H1 (cell line): ENCODE measurements around the gene AARSD1. TPM values are rescaled to one million over a fixed set of nuclear protein-coding genes. Genes with fewer than 3 reads are reported as not detected.
A peak's percentile ranks its signal among the peaks of the same experiment; 100 is the strongest.

Source experiments
- CTCF ChIA-PET: fragments of 300-600 bp; sonication (Branson Sonifier 250); formaldehyde crosslinking; loops from one replicate; lab custom pipeline; 2021; ENCODE audit not compliant: partially characterized antibody; lab: Charles Lee
- POLR2A ChIA-PET: fragments of 300-600 bp; sonication (Branson Sonifier 250); formaldehyde crosslinking; loops from one replicate; lab custom pipeline; 2021; ENCODE audit warnings: inconsistent platforms; ENCODE audit not compliant: partially characterized antibody; lab: Charles Lee
- DNase-seq, 2 experiments: peaks; one replicate each; pipeline versions ENCODE4 v3.0.0 to v3.0.0-alpha.2; 2010 to 2022; ENCODE audit warnings: low spot score in 2 of 2, low read depth in 1 of 2, mixed read lengths in 1 of 2
- FAIRE-seq: peaks from 2 replicates; lab custom pipeline; 2011; peaks lifted over from hg19 to GRCh38; lab: Jason Lieb, UNC
- H2AFZ ChIP-seq: 2 replicates; pipeline ENCODE4 v1.8.1; 2012; ENCODE audit warnings: low read length, inconsistent platforms
- H2AK5ac ChIP-seq: 2 replicates; pipeline ENCODE4 v1.6.1; 2013; ENCODE audit warnings: low read depth, low read length
- H2BK120ac ChIP-seq: replicated peaks from 2 replicates; pipeline ENCODE3; 2013; ENCODE audit warnings: low read depth, low read length, inconsistent platforms
- H2BK12ac ChIP-seq: 2 replicates; pipeline ENCODE4 v1.6.1; 2013; ENCODE audit warnings: low read depth, low read length
- H2BK15ac ChIP-seq: 2 replicates; pipeline ENCODE4 v1.6.1; 2013; ENCODE audit warnings: low read length
- H2BK20ac ChIP-seq: 2 replicates; pipeline ENCODE4 v1.6.1; 2013; ENCODE audit warnings: low read length
- H2BK5ac ChIP-seq: 2 replicates; pipeline ENCODE4 v1.6.1; 2013; ENCODE audit warnings: low read depth, low read length
- H3K14ac ChIP-seq: 2 replicates; pipeline ENCODE4 v1.6.1; 2013; ENCODE audit warnings: inconsistent platforms; ENCODE audit not compliant: insufficient read length
- H3K18ac ChIP-seq: 2 replicates; pipeline ENCODE4 v1.6.1; 2013; ENCODE audit warnings: low read length; ENCODE audit errors: extremely low read depth
- H3K23ac ChIP-seq: 2 replicates; pipeline ENCODE4 v1.6.1; 2013; ENCODE audit warnings: inconsistent platforms; ENCODE audit not compliant: insufficient read length
- H3K23me2 ChIP-seq: 2 replicates; pipeline ENCODE4 v1.6.1; 2013; ENCODE audit warnings: low read depth, low read length
- H3K27ac ChIP-seq: 2 replicates; pipeline ENCODE4 v1.6.1; 2011; ENCODE audit warnings: low read depth, low read length, inconsistent platforms
- H3K27me3 ChIP-seq, 4 experiments: replicated peaks in 1 of 4; 1 replicate in 1 of 4; 2 replicates in 3 of 4; pipeline versions ENCODE4 v1.6.1 to v1.8.1; 2011 to 2013; ENCODE audit warnings: low read length in 3 of 4, mild to moderate bottlenecking in 3 of 4, inconsistent platforms in 2 of 4, mixed read lengths in 2 of 4, moderate library complexity in 1 of 4; ENCODE audit not compliant: control insufficient read depth in 3 of 4, insufficient read depth in 3 of 4; ENCODE audit errors: extremely low read depth in 1 of 4
- H3K36me3 ChIP-seq, 4 experiments: 2 replicates each; pipeline versions ENCODE4 v1.6.1 to v1.8.1; 2011 to 2013; ENCODE audit warnings: mild to moderate bottlenecking in 4 of 4, low read length in 3 of 4, moderate library complexity in 2 of 4, control low read depth in 1 of 4, inconsistent platforms in 1 of 4; ENCODE audit not compliant: insufficient read depth in 4 of 4, control insufficient read depth in 2 of 4
- H3K4ac ChIP-seq: replicated peaks from 2 replicates; pipeline ENCODE3; 2013; ENCODE audit warnings: low read length, low read depth, mixed read lengths, inconsistent platforms; ENCODE audit not compliant: insufficient read length
- H3K4me1 ChIP-seq, 4 experiments: replicated peaks in 1 of 4; 1 replicate in 1 of 4; 2 replicates in 3 of 4; pipeline versions ENCODE4 v1.6.1 to v1.8.1; 2011 to 2013; ENCODE audit warnings: low read length in 3 of 4, inconsistent platforms in 2 of 4, mixed read lengths in 1 of 4; ENCODE audit not compliant: insufficient read depth in 4 of 4, control insufficient read depth in 3 of 4
- H3K4me2 ChIP-seq, 2 experiments: 2 replicates each; pipeline versions ENCODE4 v1.6.1 to v1.8.1; 2011 to 2013; ENCODE audit warnings: low read depth in 2 of 2, low read length in 2 of 2, control low read depth in 1 of 2, inconsistent platforms in 1 of 2, mild to moderate bottlenecking in 1 of 2; ENCODE audit not compliant: insufficient read depth in 1 of 2
- H3K4me3 ChIP-seq, 4 experiments: fragments of 200-600, 300-600 bp in 1 of 4; sonication (generic), shearing (Covaris generic), sonication (Bioruptor Twin) in 1 of 4; 2 replicates each; pipeline versions ENCODE4 v1.5.1 to v1.8.1; 2011 to 2016; ENCODE audit warnings: low read length in 4 of 4, low read depth in 3 of 4, control low read depth in 2 of 4, inconsistent platforms in 2 of 4, mild to moderate bottlenecking in 2 of 4, mixed read lengths in 1 of 4, moderate library complexity in 1 of 4; ENCODE audit not compliant: insufficient read depth in 2 of 4; ENCODE audit errors: extremely low read depth in 1 of 4
- H3K56ac ChIP-seq: replicated peaks from 2 replicates; pipeline ENCODE3; 2013; ENCODE audit warnings: low read depth, mild to moderate bottlenecking, mixed read lengths, low read length, inconsistent platforms; ENCODE audit not compliant: insufficient read length
- H3K79me1 ChIP-seq: 2 replicates; pipeline ENCODE4 v1.6.1; 2013; ENCODE audit warnings: low read depth, low read length, control low read depth
- H3K79me2 ChIP-seq, 2 experiments: 2 replicates each; pipeline versions ENCODE4 v1.6.1 to v1.8.1; 2012 to 2013; ENCODE audit warnings: low read length in 2 of 2, mild to moderate bottlenecking in 2 of 2, inconsistent platforms in 1 of 2; ENCODE audit not compliant: insufficient read depth in 2 of 2, control insufficient read depth in 1 of 2
- H3K9ac ChIP-seq, 4 experiments: replicated peaks in 1 of 4; 1 replicate in 1 of 4; 2 replicates in 3 of 4; pipeline versions ENCODE4 v1.6.1 to v1.8.1; 2011 to 2013; ENCODE audit warnings: low read depth in 3 of 4, low read length in 3 of 4, control low read depth in 2 of 4, mild to moderate bottlenecking in 2 of 4, moderate library complexity in 2 of 4, inconsistent platforms in 1 of 4; ENCODE audit errors: extremely low read depth in 1 of 4
- H3K9me3 ChIP-seq, 2 experiments: 2 replicates each; pipeline versions ENCODE4 v1.6.1 to v1.8.1; 2012 to 2013; ENCODE audit warnings: mild to moderate bottlenecking in 2 of 2, moderate library complexity in 2 of 2, control low read depth in 1 of 2, inconsistent platforms in 1 of 2, low read depth in 1 of 2, low read length in 1 of 2, mixed read lengths in 1 of 2; ENCODE audit not compliant: insufficient read depth in 2 of 2
- H4K20me1 ChIP-seq, 2 experiments: replicated peaks in 1 of 2; 2 replicates each; pipeline versions ENCODE3 to v1.8.1; 2011 to 2013; ENCODE audit warnings: inconsistent platforms in 2 of 2, low read length in 2 of 2, mild to moderate bottlenecking in 1 of 2; ENCODE audit not compliant: insufficient read depth in 2 of 2, control insufficient read depth in 1 of 2
- H4K5ac ChIP-seq: 2 replicates; pipeline ENCODE4 v1.6.1; 2013; ENCODE audit warnings: low read length, low read depth, mixed read lengths, inconsistent platforms; ENCODE audit not compliant: insufficient read length
- H4K8ac ChIP-seq: 2 replicates; pipeline ENCODE4 v1.8.0; 2013; ENCODE audit warnings: mild to moderate bottlenecking, moderate library complexity, low read length, inconsistent platforms; ENCODE audit not compliant: insufficient read depth; ENCODE audit errors: extremely low read depth
- H4K91ac ChIP-seq: replicated peaks from 2 replicates; pipeline ENCODE3; 2013; ENCODE audit warnings: low read length, mixed read lengths, inconsistent platforms; ENCODE audit not compliant: insufficient read length
- FOSL1 ChIP-seq: IDR thresholded peaks from 2 replicates; pipeline ENCODE4 v1.6.1; 2011; ENCODE audit warnings: mild to moderate bottlenecking, low read depth, low read length, moderate library complexity; ENCODE audit not compliant: insufficient read depth
- GABPA ChIP-seq: IDR thresholded peaks from 2 replicates; pipeline ENCODE4 v1.6.1; 2011; ENCODE audit warnings: mild to moderate bottlenecking, low read length, moderate library complexity, borderline replicate concordance; ENCODE audit not compliant: insufficient read depth
- HDAC6 ChIP-seq: IDR thresholded peaks from one replicate; pipeline ENCODE4 v1.7.1; 2012; ENCODE audit warnings: low read depth, mild to moderate bottlenecking, inconsistent platforms, low read length, moderate library complexity
- KDM4A ChIP-seq: IDR thresholded peaks from one replicate; pipeline ENCODE4 v1.7.1; 2012; ENCODE audit warnings: low read depth, mild to moderate bottlenecking, moderate library complexity, low read length, inconsistent platforms; ENCODE audit not compliant: severe bottlenecking
- PHF8 ChIP-seq: fragments of 200-600 bp; sonication (generic); conservative IDR thresholded peaks from 2 replicates; pipeline ENCODE4 v1.7.1; 2012; ENCODE audit warnings: low read depth, mild to moderate bottlenecking, inconsistent platforms, low read length, moderate library complexity
- POLR2A ChIP-seq, 2 experiments: IDR thresholded peaks; 1 replicate in 1 of 2; 2 replicates in 1 of 2; pipeline ENCODE4 v1.6.1; 2011; ENCODE audit warnings: low read depth in 2 of 2, low read length in 2 of 2, mild to moderate bottlenecking in 2 of 2; ENCODE audit errors: control extremely low read depth in 1 of 2
- RNF2 ChIP-seq: fragments of 200-900, 300-1000 bp; sonication (generic); IDR thresholded peaks from 2 replicates; pipeline ENCODE4 v1.7.1; 2016; ENCODE audit warnings: borderline replicate concordance, low read depth, mild to moderate bottlenecking, antibody characterized with exemption, low read length; ENCODE audit not compliant: poor library complexity, severe bottlenecking; ENCODE audit errors: missing control alignments
- SRF ChIP-seq: IDR thresholded peaks from 2 replicates; pipeline ENCODE4 v1.6.1; 2011; ENCODE audit warnings: mild to moderate bottlenecking, low read depth, low read length, moderate library complexity
- WGBS, 2 experiments: shearing (Covaris generic) in 1 of 2; methylation state at CpG; one replicate each; pipeline versions ENCODE4 v1.1.6 to v1.1.7; 2013 to 2015; ENCODE audit warnings: low lambda C conversion rate in 2 of 2, mixed read lengths in 2 of 2, inconsistent platforms in 1 of 2, low coverage in 1 of 2, missing lambda C conversion rate in 1 of 2; ENCODE audit not compliant: insufficient replicate concordance in 2 of 2, insufficient coverage in 1 of 2, insufficient read length in 1 of 2; ENCODE audit errors: extremely low coverage in 1 of 2, missing lambda C conversion rate in 1 of 2; 5-methylcytosine and 5-hydroxymethylcytosine counted together
- polyA plus RNA-seq, 7 experiments: library from polyadenylated mRNA; depleted of rRNA in 3 of 7; stranded (reverse) in 5 of 7; unstranded in 2 of 7; fragments of >200 nt in 5 of 7; fragments of 200-250 nt in 2 of 7; gene quantifications; 1 replicate in 5 of 7; 2 replicates in 1 of 7; 4 replicates in 1 of 7; pipeline versions ENCODE4 v1.2.1 to v1.2.3, GENCODE V29; 2011 to 2013; ENCODE audit warnings: missing spikeins in 2 of 7, mixed read lengths in 2 of 7
- total RNA-seq: library from RNA; stranded (reverse); fragmentation: NEBNext Ultra II Directional; extraction: Animal tissue kit (Norgen Biotek cat#: 25700); gene quantifications from 2 replicates; pipeline ENCODE4 v1.2.1, GENCODE V29; 2021

The AARSD1 gene
- total and polyA plus RNA-seq, 2 of the 8 experiments (the other 6 are each of a cell fraction or from before 2014, with no cell fraction given) = 51.5 to 58.8 TPM

DNA sequence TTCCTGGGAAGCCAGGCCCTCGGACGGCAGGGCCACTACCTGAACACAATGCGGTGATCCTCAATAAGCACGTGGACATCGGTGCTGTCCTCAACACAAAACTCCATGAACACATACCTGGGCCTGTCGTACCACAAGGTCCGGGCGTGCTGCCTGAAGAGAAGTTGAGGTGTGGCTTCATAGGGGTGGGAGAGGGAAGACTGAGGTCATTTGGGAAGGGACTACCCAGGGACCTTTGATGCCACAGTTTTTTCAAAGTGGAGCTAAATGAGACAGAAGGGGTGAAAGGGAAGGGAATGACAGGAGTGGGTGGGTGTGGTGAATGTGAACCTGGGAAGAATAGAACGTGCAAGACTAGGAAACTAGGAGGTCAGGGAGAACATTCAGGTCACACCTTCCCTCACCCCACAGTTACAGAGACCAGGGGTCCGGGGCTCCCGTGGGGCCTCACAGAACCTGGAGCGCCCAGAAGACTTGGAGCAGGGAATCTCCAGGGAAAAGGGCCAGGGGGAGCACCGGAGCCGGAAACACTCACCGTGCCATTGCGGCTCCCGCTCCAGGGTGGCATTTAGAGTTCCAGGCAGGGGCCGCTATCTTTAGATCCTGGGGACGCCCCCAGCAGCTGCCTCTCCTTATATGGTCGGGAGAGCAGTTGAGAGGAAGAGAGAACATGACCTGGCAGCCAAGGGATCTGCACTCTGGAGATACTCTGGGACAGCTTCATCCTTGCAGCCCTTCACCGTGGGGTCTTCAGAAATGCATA, 15.4 kb upstream of the AARSD1 start, which contains the start of gene PTGES3L:
Gene PTGES3L, minus strand, starts transcription at position 570 of the 763 bp plus-strand sequence. Its CDS starts 27 bp downstream, at position 543.
- no peak within 1 kb of the TSS for H3K23ac ChIP-seq
- ChIA-PET POLR2A (interaction anchor here (0.7 to 4.6 kb wide), 7 partner anchors 11 to 336 kb away, joined by 3 to 45 read pairs (median 3); partner anchors contain the start of genes AARSD1 and RPL27), CTCF (interaction anchor here (0.9 to 1.1 kb wide), 3 partner anchors 12 to 19 kb away, joined by 3 to 6 read pairs (median 3); partner anchors contain the start of genes AARSD1 and RPL27)
- no peak within 1 kb of the TSS for H3K56ac ChIP-seq
- no peaks in the 10 kb centered on the region for H3K27me3 ChIP-seq
- H2BK15ac ChIP-seq = peak within 1 kb of the TSS; percentile 48; the same call in 1 of the 2 replicates
- 0 out of 2 replicates have a peak within 1 kb of the TSS, but pooled peaks have one; percentile 9 for H2AK5ac ChIP-seq
- H3K23me2 ChIP-seq = peaks cover 10% of the 10 kb centered on the region
- H3K9ac ChIP-seq = peak within 1 kb of the TSS; percentile 74 to 85 (median 78)
- H3K4me1 ChIP-seq = peaks cover 3 to 16% (median 4%) of the 10 kb centered on the region in 4 experiments; a peak in 5 of 7 replicates
- H3K9me3 ChIP-seq = no peaks in the 10 kb centered on the region
- 41% methylated on average over 21 of the region's 21 CpGs; no CpG with 5 or more reads in 1 of the 2 experiments for WGBS, 2 experiments
- peak within 1 kb of the TSS; percentile 64; the same call in 1 of the 2 replicates for H2BK12ac ChIP-seq
- H2AFZ ChIP-seq = peak within 1 kb of the TSS; percentile 61
- peaks cover 0 to 2% (median 0%) of the 10 kb centered on the region in 4 experiments; a peak in 1 of 8 replicates for H3K36me3 ChIP-seq
- no peak within 1 kb of the TSS for H3K4ac ChIP-seq
- H4K5ac ChIP-seq = peak within 1 kb of the TSS; percentile 37
- peaks cover 6% of the 10 kb centered on the region; the same call in 1 of the 2 replicates for H3K79me1 ChIP-seq
- peaks cover 0 to 3% of the 10 kb centered on the region in 2 experiments for H4K20me1 ChIP-seq
- peak within 1 kb of the TSS; percentile 93 to 96 for H3K4me2 ChIP-seq
- peak within 1 kb of the TSS; percentile 57; the same call in 1 of the 2 replicates for H3K27ac ChIP-seq
- FAIRE-seq (no peak), DNase-seq (peak in 1 of 2 experiments; percentile 67)
- H2BK120ac ChIP-seq = no peak within 1 kb of the TSS
- no peak within 1 kb of the TSS for H2BK20ac ChIP-seq
- peak within 1 kb of the TSS; percentile 64; the same call in 1 of the 2 replicates for H4K8ac ChIP-seq
- no peak within 1 kb of the TSS for H3K14ac ChIP-seq
- H3K4me3 ChIP-seq = peak within 1 kb of the TSS; percentile 72 to 96 (median 89)
- peak within 1 kb of the TSS; percentile 22 for H4K91ac ChIP-seq
- H3K18ac ChIP-seq = peak within 1 kb of the TSS; percentile 48
- H2BK5ac ChIP-seq = peak within 1 kb of the TSS; percentile 28; the same call in 1 of the 2 replicates
- TF ChIP-seq KDM4A (peak; percentile 50), SRF (peak; percentile 93), GABPA (0 out of 2 replicates have a peak, but pooled peaks have one; percentile 28), FOSL1 (no peak), PHF8 (0 out of 2 replicates have a peak, but pooled peaks have one; percentile 10), RNF2 (no peak), HDAC6 (no peak), POLR2A (IDR thresholded peaks at IDR 0.05; ENCODE audit: control extremely low read depth in 1 of 2, low read depth in 2 of 2, low read length in 2 of 2) (peak; percentile 44 to 55)
- peaks cover 0 to 17% of the 10 kb centered on the region in 2 experiments; a peak in 3 of 4 replicates for H3K79me2 ChIP-seq
